ENCODE measurements around the gene PUS1.

The PUS1 gene

GRCh38 chr12:131928080-131928710 is 881 bp upstream of the PUS1 start:
- DNase-seq, result peak; percentile 61
- TF ChIP-seq, protein P1, sequence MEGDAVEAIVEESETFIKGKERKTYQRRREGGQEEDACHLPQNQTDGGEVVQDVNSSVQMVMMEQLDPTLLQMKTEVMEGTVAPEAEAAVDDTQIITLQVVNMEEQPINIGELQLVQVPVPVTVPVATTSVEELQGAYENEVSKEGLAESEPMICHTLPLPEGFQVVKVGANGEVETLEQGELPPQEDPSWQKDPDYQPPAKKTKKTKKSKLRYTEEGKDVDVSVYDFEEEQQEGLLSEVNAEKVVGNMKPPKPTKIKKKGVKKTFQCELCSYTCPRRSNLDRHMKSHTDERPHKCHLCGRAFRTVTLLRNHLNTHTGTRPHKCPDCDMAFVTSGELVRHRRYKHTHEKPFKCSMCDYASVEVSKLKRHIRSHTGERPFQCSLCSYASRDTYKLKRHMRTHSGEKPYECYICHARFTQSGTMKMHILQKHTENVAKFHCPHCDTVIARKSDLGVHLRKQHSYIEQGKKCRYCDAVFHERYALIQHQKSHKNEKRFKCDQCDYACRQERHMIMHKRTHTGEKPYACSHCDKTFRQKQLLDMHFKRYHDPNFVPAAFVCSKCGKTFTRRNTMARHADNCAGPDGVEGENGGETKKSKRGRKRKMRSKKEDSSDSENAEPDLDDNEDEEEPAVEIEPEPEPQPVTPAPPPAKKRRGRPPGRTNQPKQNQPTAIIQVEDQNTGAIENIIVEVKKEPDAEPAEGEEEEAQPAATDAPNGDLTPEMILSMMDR (IDR thresholded peaks at IDR 0.05; ENCODE audit: low read depth, low read length), result no peak
- Histone ChIP-seq H3K9me3 (ENCODE audit: severe bottlenecking) (peaks cover 9% of the 10 kb centered on the region), H3K36me3 (peaks cover 28% of the 10 kb centered on the region), H3K4me3 (ENCODE audit: low read depth, low read length) (peak overlapping the region; percentile 67), H3K27ac (peak overlapping the region; percentile 89), H3K27me3 (ENCODE audit: insufficient read depth, low read depth, severe bottlenecking) (no peaks in the 10 kb centered on the region)

DNA sequence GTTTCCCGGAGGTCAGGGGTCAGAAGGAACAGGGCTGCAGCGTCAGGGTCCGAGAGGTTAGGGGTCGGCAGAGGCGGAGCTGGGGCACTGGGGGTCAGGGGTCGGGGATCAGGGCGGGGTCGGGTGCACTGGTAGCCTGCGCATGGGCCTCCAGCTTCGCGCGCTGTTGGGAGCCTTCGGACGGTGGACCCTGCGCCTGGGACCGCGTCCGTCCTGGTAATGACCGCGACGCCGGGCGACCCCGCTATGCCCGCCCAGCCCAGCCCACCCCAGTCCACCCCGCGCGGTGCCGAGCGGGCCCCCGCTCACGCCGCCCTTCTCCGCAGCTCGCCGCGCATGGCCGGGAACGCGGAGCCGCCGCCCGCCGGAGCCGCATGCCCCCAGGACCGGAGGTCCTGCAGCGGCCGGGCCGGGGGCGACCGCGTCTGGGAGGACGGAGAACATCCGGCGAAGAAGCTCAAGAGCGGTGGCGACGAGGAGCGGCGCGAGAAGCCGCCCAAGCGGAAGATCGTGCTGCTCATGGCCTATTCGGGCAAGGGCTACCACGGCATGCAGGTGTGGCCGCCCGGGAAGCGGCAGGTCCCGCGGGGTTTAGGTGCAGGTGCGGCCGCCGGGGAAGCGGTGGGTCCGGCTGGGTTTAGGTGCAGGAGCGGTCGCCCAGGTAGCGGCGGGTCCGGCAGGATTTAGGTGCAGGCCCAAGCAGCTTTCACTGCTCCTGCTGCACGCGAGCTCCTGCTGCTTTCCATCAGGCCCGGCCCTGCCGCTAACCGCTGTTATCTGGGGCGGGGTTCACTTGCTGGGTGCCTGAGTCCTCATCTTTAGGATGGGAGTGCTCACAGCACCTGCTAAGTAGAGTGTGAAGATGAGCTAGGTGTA is 743 bp downstream of the PUS1 start:
- Histone ChIP-seq H3K9me3 (ENCODE audit: severe bottlenecking) (peaks cover 9% of the 10 kb centered on the region), H3K27ac (peak overlapping the region; percentile 76), H3K27me3 (ENCODE audit: insufficient read depth, low read depth, severe bottlenecking) (no peaks in the 10 kb centered on the region), H3K36me3 (peaks cover 36% of the 10 kb centered on the region), H3K4me3 (ENCODE audit: low read depth, low read length) (peak overlapping the region; percentile 62)
- DNase-seq, result no peak
- TF ChIP-seq, protein P1 (IDR thresholded peaks at IDR 0.05; ENCODE audit: low read depth, low read length), result no peak

DNA sequence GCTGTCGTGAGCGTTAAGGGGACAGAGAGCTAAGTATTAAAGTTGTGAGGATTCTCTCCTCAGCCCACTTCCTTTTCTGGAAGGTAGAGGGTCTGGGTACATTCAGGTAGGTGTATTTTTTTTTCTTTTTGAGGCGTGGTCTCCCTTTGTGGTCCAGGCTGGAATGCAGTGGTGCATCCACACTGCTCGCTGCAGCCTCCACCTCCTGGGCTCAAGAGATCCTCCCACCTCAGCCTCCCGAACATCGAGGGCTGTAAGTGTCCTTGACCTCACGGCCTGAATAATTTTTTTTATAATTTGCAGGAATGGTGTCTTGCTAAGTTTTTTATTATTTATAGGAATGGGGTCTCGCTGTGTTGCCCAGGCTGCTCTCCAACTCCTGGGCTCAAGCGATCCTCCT is 1.4 kb downstream of the PUS1 start:
- Histone ChIP-seq H3K27ac (no peak overlapping the region), H3K36me3 (peaks cover 40% of the 10 kb centered on the region), H3K9me3 (ENCODE audit: severe bottlenecking) (peaks cover 9% of the 10 kb centered on the region), H3K27me3 (ENCODE audit: insufficient read depth, low read depth, severe bottlenecking) (no peaks in the 10 kb centered on the region), H3K4me3 (ENCODE audit: low read depth, low read length) (peak overlapping the region; percentile 62)
- no peak for DNase-seq
- TF ChIP-seq, protein P1 (IDR thresholded peaks at IDR 0.05; ENCODE audit: low read depth, low read length), result no peak

DNA sequence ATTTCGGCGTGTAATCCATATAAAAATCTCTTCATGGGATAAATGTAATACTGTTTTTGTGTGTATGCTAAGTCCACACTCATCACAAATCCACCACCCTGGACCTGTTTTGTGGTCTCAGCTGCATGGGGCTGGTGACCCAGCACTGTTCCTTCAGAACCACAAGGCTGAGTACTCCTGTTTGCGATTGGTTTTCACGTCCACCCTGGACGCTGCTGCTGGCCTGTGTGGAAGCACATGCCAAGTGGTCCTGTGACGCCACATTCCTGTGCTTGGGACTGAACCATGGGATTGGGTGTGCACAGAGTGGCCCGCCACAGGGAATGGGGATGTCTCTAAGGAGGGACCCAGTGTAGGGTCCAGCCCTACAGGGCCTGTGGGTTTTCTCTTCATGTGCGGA is 4.3 kb downstream of the PUS1 start:
- TF ChIP-seq, protein P1 (IDR thresholded peaks at IDR 0.05; ENCODE audit: low read depth, low read length), result no peak
- no peak for DNase-seq
- peaks cover 48% of the 10 kb centered on the region for H3K36me3 ChIP-seq
- no peak overlapping the region for H3K27ac ChIP-seq
- H3K27me3 ChIP-seq (ENCODE audit: insufficient read depth, low read depth, severe bottlenecking), result no peaks in the 10 kb centered on the region
- no peak overlapping the region for H3K4me3 ChIP-seq (ENCODE audit: low read depth, low read length)
- no peaks in the 10 kb centered on the region for H3K9me3 ChIP-seq (ENCODE audit: severe bottlenecking)

DNA sequence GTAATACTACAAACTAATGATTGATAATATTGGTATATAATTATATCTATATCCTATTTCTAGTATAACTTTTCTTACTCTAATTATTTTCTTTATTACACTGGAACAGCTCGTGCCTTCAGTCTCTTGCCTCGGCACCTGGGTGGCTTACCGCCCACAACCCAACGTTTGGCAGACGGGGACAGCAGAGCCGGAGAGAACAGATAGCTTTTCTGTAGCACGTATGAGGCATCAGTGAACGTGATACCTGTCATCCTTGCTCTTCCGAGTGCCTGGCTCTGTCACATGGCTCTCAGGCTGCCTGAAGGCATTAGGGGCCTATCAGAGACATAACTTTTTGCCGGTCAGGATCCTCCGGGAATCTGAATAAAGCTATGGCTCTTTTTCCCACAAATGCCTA is 5.5 kb downstream of the PUS1 start:
- Histone ChIP-seq H3K9me3 (ENCODE audit: severe bottlenecking) (no peaks in the 10 kb centered on the region), H3K27ac (no peak overlapping the region), H3K36me3 (peaks cover 56% of the 10 kb centered on the region), H3K4me3 (ENCODE audit: low read depth, low read length) (no peak overlapping the region), H3K27me3 (ENCODE audit: insufficient read depth, low read depth, severe bottlenecking) (no peaks in the 10 kb centered on the region)
- no peak for DNase-seq
- TF ChIP-seq, protein P1 (IDR thresholded peaks at IDR 0.05; ENCODE audit: low read depth, low read length), result no peak
